Right atrium auricular region (tissue), 2 donors: ENCODE results near the gene PERM1. TPM values are rescaled to one million over a fixed set of nuclear protein-coding genes. Genes with fewer than 3 reads are reported as not detected.
"Not testable (repeated sequence)": the region's sequence is repeated elsewhere in the genome, so short reads cannot be mapped to it uniquely, and the experiment has no call there.

ENCODE experiments used
- DNase-seq: peaks from one replicate; pipeline ENCODE4 v3.0.0-alpha.2; 2019; ENCODE audit warnings: low spot score
- H3K27ac ChIP-seq, 2 donors: fragments of 200-600 bp; sonication (generic); 1 replicate in 1 of 2; 2 replicates in 1 of 2; pipeline ENCODE4 v1.5.1; 2016 to 2019
- H3K27me3 ChIP-seq, 2 donors: fragments of 200-600 bp; sonication (generic); one replicate each; pipeline versions ENCODE4 v1.5.1 to v1.6.0; 2017 to 2019
- H3K36me3 ChIP-seq: fragments of 200-600 bp; sonication (generic); one replicate; pipeline ENCODE4 v1.5.1; 2016
- H3K4me1 ChIP-seq, 2 donors: fragments of 200-600 bp; sonication (generic); one replicate each; pipeline versions ENCODE4 v1.5.1 to v1.6.0; 2017 to 2019
- H3K4me3 ChIP-seq, 2 donors: fragments of 200-600 bp; sonication (generic); 1 replicate in 1 of 2; 2 replicates in 1 of 2; pipeline ENCODE4 v1.5.1; 2017 to 2019; ENCODE audit warnings: mild to moderate bottlenecking in 1 of 2, moderate library complexity in 1 of 2
- H3K9me3 ChIP-seq, 2 donors: fragments of 200-600 bp; sonication (generic); one replicate each; pipeline ENCODE4 v1.5.1; 2019
- total RNA-seq, 2 donors: library from RNA; depleted of rRNA; stranded (reverse); fragments of >200 nt; gene quantifications; one replicate each; pipeline ENCODE4 v1.1.0, GENCODE V29; 2016
- TF ChIP-seq, protein P1 (sequence below), 2 donors: fragments of 200-600 bp; sonication (generic); IDR thresholded peaks; one replicate each; pipeline ENCODE4 v1.5.1; 2019; ENCODE audit warnings: antibody characterized with exemption in 2 of 2

Gene PERM1
- total RNA-seq, 2 donors from 2014 or later = 22.0 to 61.8 TPM

DNA sequence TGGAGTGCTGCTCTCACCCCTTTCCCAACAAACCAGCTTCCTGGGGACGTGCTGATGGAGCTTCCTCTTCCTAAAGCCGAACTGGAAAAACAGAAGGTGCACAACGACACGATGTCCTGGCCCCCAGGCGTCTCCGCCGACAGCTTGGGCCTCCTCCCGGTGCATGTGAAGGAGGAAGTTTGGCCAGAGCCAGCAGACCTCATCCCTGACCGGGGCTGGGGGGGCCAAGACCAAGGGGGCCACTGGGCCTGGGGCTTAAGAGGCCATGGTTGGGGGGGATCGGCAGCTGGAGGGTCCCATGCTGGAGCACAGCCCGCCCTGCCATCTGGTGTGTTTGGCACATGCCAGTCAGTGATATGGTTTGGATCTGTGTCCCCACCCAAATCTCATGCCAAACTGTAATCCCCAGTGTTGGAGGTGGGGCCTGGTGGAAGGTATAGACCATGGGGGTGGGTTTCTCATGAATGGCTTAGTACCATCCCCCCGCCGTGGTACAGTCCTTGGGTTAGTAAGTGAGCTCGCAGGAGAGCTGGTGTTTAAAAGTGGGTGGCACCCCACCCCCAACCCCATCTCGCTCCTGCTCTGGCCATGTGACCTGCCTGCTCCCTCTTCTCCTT is 11.6 kb upstream of the PERM1 start:
- peaks cover 0 to 10% of the 10 kb centered on the region in 2 donors for H3K4me1 ChIP-seq
- H3K27ac ChIP-seq = no peak overlapping the region
- TF ChIP-seq, protein P1, sequence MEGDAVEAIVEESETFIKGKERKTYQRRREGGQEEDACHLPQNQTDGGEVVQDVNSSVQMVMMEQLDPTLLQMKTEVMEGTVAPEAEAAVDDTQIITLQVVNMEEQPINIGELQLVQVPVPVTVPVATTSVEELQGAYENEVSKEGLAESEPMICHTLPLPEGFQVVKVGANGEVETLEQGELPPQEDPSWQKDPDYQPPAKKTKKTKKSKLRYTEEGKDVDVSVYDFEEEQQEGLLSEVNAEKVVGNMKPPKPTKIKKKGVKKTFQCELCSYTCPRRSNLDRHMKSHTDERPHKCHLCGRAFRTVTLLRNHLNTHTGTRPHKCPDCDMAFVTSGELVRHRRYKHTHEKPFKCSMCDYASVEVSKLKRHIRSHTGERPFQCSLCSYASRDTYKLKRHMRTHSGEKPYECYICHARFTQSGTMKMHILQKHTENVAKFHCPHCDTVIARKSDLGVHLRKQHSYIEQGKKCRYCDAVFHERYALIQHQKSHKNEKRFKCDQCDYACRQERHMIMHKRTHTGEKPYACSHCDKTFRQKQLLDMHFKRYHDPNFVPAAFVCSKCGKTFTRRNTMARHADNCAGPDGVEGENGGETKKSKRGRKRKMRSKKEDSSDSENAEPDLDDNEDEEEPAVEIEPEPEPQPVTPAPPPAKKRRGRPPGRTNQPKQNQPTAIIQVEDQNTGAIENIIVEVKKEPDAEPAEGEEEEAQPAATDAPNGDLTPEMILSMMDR (IDR thresholded peaks at IDR 0.05) = no peak
- no peak overlapping the region for H3K4me3 ChIP-seq
- no peaks in the 10 kb centered on the region for H3K36me3 ChIP-seq
- H3K9me3 ChIP-seq = peaks cover 0 to 11% of the 10 kb centered on the region in 2 donors
- no peak for DNase-seq
- no peaks in the 10 kb centered on the region for H3K27me3 ChIP-seq

DNA sequence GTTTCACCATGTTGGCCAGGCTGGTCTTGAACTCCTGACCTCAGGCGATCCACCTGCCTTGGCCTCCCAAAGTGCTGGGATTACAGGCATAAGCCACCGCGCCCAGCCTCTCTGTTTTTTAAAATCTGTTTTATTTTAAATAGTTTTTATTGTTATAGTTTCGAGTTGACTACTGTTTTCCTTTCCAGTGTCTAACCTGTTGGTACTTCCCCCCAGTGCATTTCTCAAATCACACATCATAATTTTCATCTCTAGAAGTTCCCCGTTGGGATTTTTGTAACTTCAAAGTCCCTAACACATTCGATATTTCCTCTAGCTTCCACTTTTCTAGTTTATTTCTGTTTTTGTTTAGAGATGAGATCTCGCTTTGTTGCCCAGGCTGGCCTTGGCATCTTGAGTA is 10.5 kb upstream of the PERM1 start:
- TF ChIP-seq, protein P1 (IDR thresholded peaks at IDR 0.05) = no peak
- no peak for DNase-seq
- H3K36me3 ChIP-seq = no peaks in the 10 kb centered on the region

DNA sequence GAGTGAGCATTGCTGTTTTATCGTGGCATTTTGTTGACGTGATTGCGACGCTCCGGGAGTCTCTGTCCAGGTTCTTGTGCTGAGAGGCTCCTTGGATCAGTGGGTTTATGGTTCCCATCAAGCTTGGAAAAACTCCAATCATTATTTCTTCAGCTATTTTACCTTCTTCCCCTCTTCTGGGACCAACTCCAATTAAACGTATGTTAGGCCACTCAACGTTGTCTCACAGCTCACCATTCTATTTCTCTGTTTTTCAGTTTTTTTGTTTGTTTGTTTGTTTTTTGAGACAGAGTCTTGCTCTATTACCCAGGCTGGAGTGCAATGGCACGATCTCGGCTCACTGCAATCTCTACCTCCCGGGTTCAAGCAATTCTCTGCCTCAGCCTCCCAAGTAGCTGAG is 10.0 kb upstream of the PERM1 start:
- Histone ChIP-seq H3K27me3 (no peaks in the 10 kb centered on the region), H3K9me3 (peaks cover 0 to 11% of the 10 kb centered on the region in 2 donors), H3K36me3 (no peaks in the 10 kb centered on the region), H3K4me3 (no peak overlapping the region), H3K27ac (no peak overlapping the region), H3K4me1 (no peaks in the 10 kb centered on the region)
- no peak for DNase-seq
- TF ChIP-seq, protein P1 (IDR thresholded peaks at IDR 0.05) = no peak

More for the DNA sequence above, 10.5 kb upstream of the PERM1 start:
- no peaks in the 10 kb centered on the region for H3K27me3 ChIP-seq
- H3K4me3 ChIP-seq = no peak overlapping the region
- no peak overlapping the region for H3K27ac ChIP-seq
- peaks cover 0 to 11% of the 10 kb centered on the region in 2 donors for H3K9me3 ChIP-seq
- no peaks in the 10 kb centered on the region for H3K4me1 ChIP-seq

DNA sequence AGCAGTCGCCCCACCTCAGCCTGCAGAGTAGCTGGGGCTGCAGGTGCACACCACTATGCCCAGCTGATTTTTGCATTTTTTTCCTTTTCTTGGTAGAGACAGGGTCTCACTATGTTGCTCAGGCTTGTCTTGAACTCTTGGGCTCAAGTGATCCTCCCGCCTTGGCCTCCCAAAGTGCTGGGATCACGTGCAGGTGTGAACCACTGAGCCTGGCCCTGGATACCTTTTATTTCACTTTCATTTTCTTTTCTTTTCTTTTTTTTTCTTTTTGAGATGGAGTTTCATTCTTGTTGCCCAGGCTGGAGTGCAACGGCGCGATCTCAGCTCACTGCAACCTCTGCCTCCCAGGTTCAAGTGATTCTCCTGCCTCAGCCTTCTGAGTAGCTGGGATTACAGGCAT is 9.4 kb upstream of the PERM1 start:
- not testable (repeated sequence) for H3K4me1 ChIP-seq, H3K36me3 ChIP-seq, H3K27ac ChIP-seq, DNase-seq, H3K27me3 ChIP-seq, H3K4me3 ChIP-seq
- peaks cover 0 to 11% of the 10 kb centered on the region in 2 donors for H3K9me3 ChIP-seq

DNA sequence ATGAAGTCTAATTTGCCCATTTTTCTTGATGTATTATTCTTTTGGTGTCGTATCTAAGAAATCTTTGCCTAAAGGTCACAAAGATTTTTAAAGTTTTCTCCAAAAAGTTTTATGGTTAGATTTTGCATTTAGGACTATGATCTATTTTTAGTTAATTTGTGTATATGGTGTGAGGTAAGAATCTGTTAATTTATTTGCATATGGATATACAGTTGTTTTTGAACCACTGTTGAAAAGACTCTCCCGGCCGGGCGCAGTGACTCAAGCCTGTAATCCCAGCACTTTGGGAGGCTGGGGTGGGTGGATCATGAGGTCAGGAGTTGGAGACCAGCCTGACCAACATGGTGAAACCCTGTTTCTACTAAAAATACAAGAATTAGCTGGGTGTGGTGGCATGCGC is 6.2 kb upstream of the PERM1 start:
- H3K4me3 ChIP-seq, H3K36me3 ChIP-seq, H3K4me1 ChIP-seq, H3K27me3 ChIP-seq, H3K27ac ChIP-seq, DNase-seq: not testable (repeated sequence)
- H3K9me3 ChIP-seq = peaks cover 0 to 11% of the 10 kb centered on the region in 2 donors

DNA sequence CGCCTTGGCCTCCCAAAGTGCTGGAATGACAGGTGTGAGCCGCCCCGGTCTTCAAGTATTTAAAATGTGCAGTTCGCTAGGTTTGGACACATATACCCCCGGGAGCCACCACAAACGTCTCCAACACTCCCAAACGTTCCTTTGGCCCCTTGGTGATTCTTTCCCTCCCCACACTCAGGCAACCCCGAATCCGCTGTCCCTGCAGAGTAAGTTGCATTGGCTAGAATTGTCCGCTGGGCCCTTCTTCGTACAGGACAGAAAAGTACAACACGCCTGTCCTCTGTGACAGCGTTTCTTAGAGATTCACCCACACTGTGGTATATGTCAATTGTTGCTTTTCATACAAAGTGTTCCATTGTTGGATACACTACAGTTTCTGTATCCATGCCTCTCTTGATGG is 3.2 kb upstream of the PERM1 start:
- no peak overlapping the region for H3K4me3 ChIP-seq
- H3K9me3 ChIP-seq = no peaks in the 10 kb centered on the region
- H3K36me3 ChIP-seq = no peaks in the 10 kb centered on the region
- TF ChIP-seq, protein P1 (IDR thresholded peaks at IDR 0.05) = no peak
- no peak for DNase-seq
- no peaks in the 10 kb centered on the region for H3K27me3 ChIP-seq
- H3K27ac ChIP-seq = no peak overlapping the region
- H3K4me1 ChIP-seq = peaks cover 0 to 23% of the 10 kb centered on the region in 2 donors

DNA sequence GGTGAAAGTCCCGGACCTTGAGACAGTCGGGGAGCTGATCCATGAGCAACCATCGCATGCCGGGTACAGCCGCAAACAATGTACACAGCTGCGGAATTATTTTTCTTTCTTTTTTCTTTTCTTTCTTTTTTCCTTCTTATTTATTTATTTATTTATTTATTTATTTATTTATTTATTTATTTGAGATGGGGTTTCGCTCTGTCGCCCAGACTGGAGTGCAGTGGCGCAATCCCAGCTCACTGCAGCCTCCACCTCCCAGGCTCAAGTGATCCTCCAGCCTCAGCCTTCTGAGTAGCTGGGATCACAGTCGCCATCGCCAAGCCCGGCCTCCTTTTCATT is 2.6 kb upstream of the PERM1 start:
- no peak for DNase-seq
- peak overlapping the region in 1 of 2 donors; percentile 91 for H3K27ac ChIP-seq
- H3K4me1 ChIP-seq = peaks cover 0 to 30% of the 10 kb centered on the region in 2 donors
- peak overlapping the region in 1 of 2 donors; percentile 25 for H3K4me3 ChIP-seq
- TF ChIP-seq, protein P1 (IDR thresholded peaks at IDR 0.05) = peak; percentile 5 to 6
- H3K36me3 ChIP-seq = peaks cover 4% of the 10 kb centered on the region
- H3K9me3 ChIP-seq = no peaks in the 10 kb centered on the region
- H3K27me3 ChIP-seq = no peaks in the 10 kb centered on the region
